ENCODE measurements around the gene BAZ2B. TPM values are rescaled to one million over a fixed set of nuclear protein-coding genes. Genes with fewer than 3 reads are reported as not detected.

Gene BAZ2B
- polyA plus RNA-seq, 1 donor from 2014 or later = 150 TPM

DNA sequence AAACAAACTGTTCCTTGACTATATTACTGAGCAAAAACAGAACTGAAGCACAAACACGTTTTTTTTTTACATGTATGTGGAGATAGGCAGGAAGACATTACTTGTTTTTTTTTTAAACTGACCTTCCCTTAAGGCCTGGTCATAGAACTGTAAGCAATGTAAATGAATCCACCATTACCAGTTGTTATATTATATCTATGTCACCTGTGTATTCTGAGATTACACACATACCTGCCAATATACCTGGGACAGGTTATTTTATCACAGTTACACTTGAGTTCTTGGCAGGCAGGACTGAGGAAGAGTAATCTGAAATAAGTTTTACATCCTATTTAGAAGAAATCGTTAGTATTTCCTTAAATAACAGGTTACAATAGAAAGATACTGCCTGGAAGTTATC is 155.3 kb downstream of the BAZ2B start:
- H3K9ac ChIP-seq (ENCODE audit: low read length) = no peak overlapping the region
- H3K9me2 ChIP-seq (ENCODE audit: insufficient read depth, low read length) = no peaks in the 10 kb centered on the region
- H3K4me3 ChIP-seq (ENCODE audit: low read length) = no peak overlapping the region
- H3K4me2 ChIP-seq (ENCODE audit: low read length) = no peak overlapping the region
- H2AFZ ChIP-seq (ENCODE audit: low read depth, low read length) = no peak overlapping the region
- no peak overlapping the region for H3K27ac ChIP-seq (ENCODE audit: low read length)
- no peaks in the 10 kb centered on the region for H3K27me3 ChIP-seq (ENCODE audit: insufficient read depth, low read depth, low read length)
- H3K79me2 ChIP-seq (replicated peaks; ENCODE audit: insufficient read depth, low read length) = peaks cover 17% of the 10 kb centered on the region
- H3K36me3 ChIP-seq (ENCODE audit: insufficient read depth, low read length) = no peaks in the 10 kb centered on the region
- no peaks in the 10 kb centered on the region for H3F3A ChIP-seq (ENCODE audit: insufficient read depth, low read length, poor library complexity, severe bottlenecking)
- TF ChIP-seq POLR2AphosphoS5 (IDR thresholded peaks at IDR 0.05) (no peak), SMC3 (conservative IDR thresholded peaks at IDR 0.05; ENCODE audit: poor library complexity) (no peak), RAD21 (conservative IDR thresholded peaks at IDR 0.05) (no peak), EP300 (conservative IDR thresholded peaks at IDR 0.05; ENCODE audit: poor library complexity, severe bottlenecking) (no peak), MXI1 (conservative IDR thresholded peaks at IDR 0.05; ENCODE audit: poor library complexity, severe bottlenecking) (no peak), EZH2 (IDR thresholded peaks at IDR 0.05; ENCODE audit: borderline replicate concordance, insufficient read depth, low read length, poor library complexity, severe bottlenecking) (no peak), TAF1 (IDR thresholded peaks at IDR 0.05; ENCODE audit: low read depth) (no peak)
- TF ChIP-seq, protein P1, sequence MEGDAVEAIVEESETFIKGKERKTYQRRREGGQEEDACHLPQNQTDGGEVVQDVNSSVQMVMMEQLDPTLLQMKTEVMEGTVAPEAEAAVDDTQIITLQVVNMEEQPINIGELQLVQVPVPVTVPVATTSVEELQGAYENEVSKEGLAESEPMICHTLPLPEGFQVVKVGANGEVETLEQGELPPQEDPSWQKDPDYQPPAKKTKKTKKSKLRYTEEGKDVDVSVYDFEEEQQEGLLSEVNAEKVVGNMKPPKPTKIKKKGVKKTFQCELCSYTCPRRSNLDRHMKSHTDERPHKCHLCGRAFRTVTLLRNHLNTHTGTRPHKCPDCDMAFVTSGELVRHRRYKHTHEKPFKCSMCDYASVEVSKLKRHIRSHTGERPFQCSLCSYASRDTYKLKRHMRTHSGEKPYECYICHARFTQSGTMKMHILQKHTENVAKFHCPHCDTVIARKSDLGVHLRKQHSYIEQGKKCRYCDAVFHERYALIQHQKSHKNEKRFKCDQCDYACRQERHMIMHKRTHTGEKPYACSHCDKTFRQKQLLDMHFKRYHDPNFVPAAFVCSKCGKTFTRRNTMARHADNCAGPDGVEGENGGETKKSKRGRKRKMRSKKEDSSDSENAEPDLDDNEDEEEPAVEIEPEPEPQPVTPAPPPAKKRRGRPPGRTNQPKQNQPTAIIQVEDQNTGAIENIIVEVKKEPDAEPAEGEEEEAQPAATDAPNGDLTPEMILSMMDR (IDR thresholded peaks at IDR 0.05; ENCODE audit: poor library complexity, severe bottlenecking) = no peak
- TF ChIP-seq, protein P2, sequence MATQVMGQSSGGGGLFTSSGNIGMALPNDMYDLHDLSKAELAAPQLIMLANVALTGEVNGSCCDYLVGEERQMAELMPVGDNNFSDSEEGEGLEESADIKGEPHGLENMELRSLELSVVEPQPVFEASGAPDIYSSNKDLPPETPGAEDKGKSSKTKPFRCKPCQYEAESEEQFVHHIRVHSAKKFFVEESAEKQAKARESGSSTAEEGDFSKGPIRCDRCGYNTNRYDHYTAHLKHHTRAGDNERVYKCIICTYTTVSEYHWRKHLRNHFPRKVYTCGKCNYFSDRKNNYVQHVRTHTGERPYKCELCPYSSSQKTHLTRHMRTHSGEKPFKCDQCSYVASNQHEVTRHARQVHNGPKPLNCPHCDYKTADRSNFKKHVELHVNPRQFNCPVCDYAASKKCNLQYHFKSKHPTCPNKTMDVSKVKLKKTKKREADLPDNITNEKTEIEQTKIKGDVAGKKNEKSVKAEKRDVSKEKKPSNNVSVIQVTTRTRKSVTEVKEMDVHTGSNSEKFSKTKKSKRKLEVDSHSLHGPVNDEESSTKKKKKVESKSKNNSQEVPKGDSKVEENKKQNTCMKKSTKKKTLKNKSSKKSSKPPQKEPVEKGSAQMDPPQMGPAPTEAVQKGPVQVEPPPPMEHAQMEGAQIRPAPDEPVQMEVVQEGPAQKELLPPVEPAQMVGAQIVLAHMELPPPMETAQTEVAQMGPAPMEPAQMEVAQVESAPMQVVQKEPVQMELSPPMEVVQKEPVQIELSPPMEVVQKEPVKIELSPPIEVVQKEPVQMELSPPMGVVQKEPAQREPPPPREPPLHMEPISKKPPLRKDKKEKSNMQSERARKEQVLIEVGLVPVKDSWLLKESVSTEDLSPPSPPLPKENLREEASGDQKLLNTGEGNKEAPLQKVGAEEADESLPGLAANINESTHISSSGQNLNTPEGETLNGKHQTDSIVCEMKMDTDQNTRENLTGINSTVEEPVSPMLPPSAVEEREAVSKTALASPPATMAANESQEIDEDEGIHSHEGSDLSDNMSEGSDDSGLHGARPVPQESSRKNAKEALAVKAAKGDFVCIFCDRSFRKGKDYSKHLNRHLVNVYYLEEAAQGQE (IDR thresholded peaks at IDR 0.05; ENCODE audit: borderline replicate concordance) = no peak
- no peaks in the 10 kb centered on the region for H3K9me3 ChIP-seq (ENCODE audit: low read length)
- no peaks in the 10 kb centered on the region for H4K20me1 ChIP-seq (ENCODE audit: insufficient read depth)

DNA sequence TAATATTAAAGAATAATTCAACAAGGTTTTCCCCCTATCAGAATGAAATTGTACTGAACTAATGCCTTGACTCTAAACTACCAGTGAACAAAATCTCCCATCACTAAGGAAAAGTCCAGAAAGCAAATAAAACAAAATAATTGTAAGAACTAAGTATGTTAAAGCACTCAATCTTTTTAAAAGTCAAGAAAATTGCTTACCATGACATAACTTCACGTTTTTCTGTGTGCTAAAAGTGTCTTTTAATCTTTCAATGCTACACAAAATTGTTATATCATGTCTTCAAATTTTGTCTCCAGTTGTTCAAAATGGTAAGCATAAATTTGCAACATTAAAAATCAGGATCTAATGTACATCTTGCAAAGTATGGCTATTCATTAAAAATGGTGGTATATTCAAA is 156.1 kb downstream of the BAZ2B start:
- Histone ChIP-seq H3K79me2 (replicated peaks; ENCODE audit: insufficient read depth, low read length) (peaks cover 17% of the 10 kb centered on the region), H3K4me3 (ENCODE audit: low read length) (no peak overlapping the region), H3K9me2 (ENCODE audit: insufficient read depth, low read length) (no peaks in the 10 kb centered on the region), H3K27ac (ENCODE audit: low read length) (no peak overlapping the region), H3K9me3 (ENCODE audit: low read length) (no peaks in the 10 kb centered on the region), H3K36me3 (ENCODE audit: insufficient read depth, low read length) (no peaks in the 10 kb centered on the region), H2AFZ (ENCODE audit: low read depth, low read length) (no peak overlapping the region), H3F3A (ENCODE audit: insufficient read depth, low read length, poor library complexity, severe bottlenecking) (no peaks in the 10 kb centered on the region), H3K4me2 (ENCODE audit: low read length) (no peak overlapping the region), H4K20me1 (ENCODE audit: insufficient read depth) (no peaks in the 10 kb centered on the region), H3K27me3 (ENCODE audit: insufficient read depth, low read depth, low read length) (no peaks in the 10 kb centered on the region), H3K9ac (ENCODE audit: low read length) (no peak overlapping the region)
- TF ChIP-seq, protein P2 (IDR thresholded peaks at IDR 0.05; ENCODE audit: borderline replicate concordance) = no peak
- no peak for TF ChIP-seq TAF1 (IDR thresholded peaks at IDR 0.05; ENCODE audit: low read depth)
